Neural crest cell (in vitro differentiated cells): ENCODE measurements around the gene MYH7. TPM values are rescaled to one million over a fixed set of nuclear protein-coding genes. Genes with fewer than 3 reads are reported as not detected.

ENCODE experiments used
- DNase-seq: peaks from one replicate; pipeline ENCODE4 v3.0.0; 2021; ENCODE audit warnings: low read depth, mixed read lengths, low spot score
- H3K27ac Mint-ChIP-seq: one replicate; pipeline ENCODE4 v1.8.0; 2021; ENCODE audit warnings: mild to moderate bottlenecking, mixed read lengths; ENCODE audit not compliant: unreplicated experiment
- H3K27me3 Mint-ChIP-seq: 2 replicates; pipeline ENCODE4 v1.8.0; 2021; ENCODE audit warnings: low read depth, mild to moderate bottlenecking, mixed read lengths
- H3K36me3 Mint-ChIP-seq: 2 replicates; pipeline ENCODE4 v1.8.0; 2021; ENCODE audit warnings: low read depth, mild to moderate bottlenecking, mixed read lengths
- H3K4me1 Mint-ChIP-seq: 2 replicates; pipeline ENCODE4 v1.8.0; 2021; ENCODE audit warnings: mixed read lengths
- H3K4me3 Mint-ChIP-seq: one replicate; pipeline ENCODE4 v1.8.0; 2021; ENCODE audit warnings: mild to moderate bottlenecking, mixed read lengths
- H3K9me3 Mint-ChIP-seq: 2 replicates; pipeline ENCODE4 v1.8.0; 2021; ENCODE audit warnings: mixed read lengths
- total RNA-seq: library from RNA; stranded (reverse); gene quantifications from 2 replicates; pipeline ENCODE4 v1.2.1, GENCODE V29; 2021
- TF ChIP-seq, protein P1 (sequence below): fragments of 200-600 bp; sonication (generic); conservative IDR thresholded peaks from 2 replicates; pipeline ENCODE4 v1.5.0; 2021; ENCODE audit warnings: antibody characterized with exemption, mild to moderate bottlenecking

Gene MYH7
- total RNA-seq, 1 donor from 2014 or later = 0.05 TPM

DNA sequence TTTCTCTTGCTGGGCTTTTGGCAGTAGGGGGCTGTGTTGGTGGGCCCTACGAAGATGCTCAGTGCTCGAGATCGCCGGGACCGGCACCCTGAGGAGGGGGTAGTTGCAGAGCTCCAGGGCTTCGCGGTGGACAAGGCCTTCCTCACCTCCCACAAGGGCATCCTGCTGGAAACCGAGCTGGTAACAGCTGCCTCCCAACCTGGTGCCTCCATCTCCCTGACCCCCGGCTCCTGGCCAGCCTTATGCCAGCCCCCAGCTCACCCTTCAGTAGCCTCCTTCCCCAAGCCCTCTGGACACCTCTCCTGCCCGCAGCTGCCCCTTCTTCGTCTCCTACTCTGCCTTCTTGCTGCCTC, 58.3 kb downstream of the MYH7 start:
- Mint-ChIP-seq H3K4me3 (no peak overlapping the region), H3K36me3 (no peaks in the 10 kb centered on the region), H3K4me1 (peaks cover 17% of the 10 kb centered on the region), H3K9me3 (no peaks in the 10 kb centered on the region), H3K27me3 (no peaks in the 10 kb centered on the region), H3K27ac (peak overlapping the region; percentile 19)
- TF ChIP-seq, protein P1, sequence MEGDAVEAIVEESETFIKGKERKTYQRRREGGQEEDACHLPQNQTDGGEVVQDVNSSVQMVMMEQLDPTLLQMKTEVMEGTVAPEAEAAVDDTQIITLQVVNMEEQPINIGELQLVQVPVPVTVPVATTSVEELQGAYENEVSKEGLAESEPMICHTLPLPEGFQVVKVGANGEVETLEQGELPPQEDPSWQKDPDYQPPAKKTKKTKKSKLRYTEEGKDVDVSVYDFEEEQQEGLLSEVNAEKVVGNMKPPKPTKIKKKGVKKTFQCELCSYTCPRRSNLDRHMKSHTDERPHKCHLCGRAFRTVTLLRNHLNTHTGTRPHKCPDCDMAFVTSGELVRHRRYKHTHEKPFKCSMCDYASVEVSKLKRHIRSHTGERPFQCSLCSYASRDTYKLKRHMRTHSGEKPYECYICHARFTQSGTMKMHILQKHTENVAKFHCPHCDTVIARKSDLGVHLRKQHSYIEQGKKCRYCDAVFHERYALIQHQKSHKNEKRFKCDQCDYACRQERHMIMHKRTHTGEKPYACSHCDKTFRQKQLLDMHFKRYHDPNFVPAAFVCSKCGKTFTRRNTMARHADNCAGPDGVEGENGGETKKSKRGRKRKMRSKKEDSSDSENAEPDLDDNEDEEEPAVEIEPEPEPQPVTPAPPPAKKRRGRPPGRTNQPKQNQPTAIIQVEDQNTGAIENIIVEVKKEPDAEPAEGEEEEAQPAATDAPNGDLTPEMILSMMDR = no peak
- DNase-seq = no peak

- peak within 1 kb of the TSS; percentile 19 for H3K27ac Mint-ChIP-seq
- H3K4me3 Mint-ChIP-seq = peak within 1 kb of the TSS; percentile 19
- no peaks in the 10 kb centered on the region for H3K27me3 Mint-ChIP-seq
- peak; percentile 26 for DNase-seq
- H3K4me1 Mint-ChIP-seq = peaks cover 17% of the 10 kb centered on the region
- no peaks in the 10 kb centered on the region for H3K9me3 Mint-ChIP-seq
- no peaks in the 10 kb centered on the region for H3K36me3 Mint-ChIP-seq
- TF ChIP-seq, protein P1 = no peak
Measured at GRCh38 chr14:23376482-23377197, 58.8 kb downstream of the MYH7 start, which contains the start of gene CMTM5. TSS of gene CMTM5 (plus strand) at chr14:23377046. CDS start at chr14:23377252, 206 bp downstream.

DNA sequence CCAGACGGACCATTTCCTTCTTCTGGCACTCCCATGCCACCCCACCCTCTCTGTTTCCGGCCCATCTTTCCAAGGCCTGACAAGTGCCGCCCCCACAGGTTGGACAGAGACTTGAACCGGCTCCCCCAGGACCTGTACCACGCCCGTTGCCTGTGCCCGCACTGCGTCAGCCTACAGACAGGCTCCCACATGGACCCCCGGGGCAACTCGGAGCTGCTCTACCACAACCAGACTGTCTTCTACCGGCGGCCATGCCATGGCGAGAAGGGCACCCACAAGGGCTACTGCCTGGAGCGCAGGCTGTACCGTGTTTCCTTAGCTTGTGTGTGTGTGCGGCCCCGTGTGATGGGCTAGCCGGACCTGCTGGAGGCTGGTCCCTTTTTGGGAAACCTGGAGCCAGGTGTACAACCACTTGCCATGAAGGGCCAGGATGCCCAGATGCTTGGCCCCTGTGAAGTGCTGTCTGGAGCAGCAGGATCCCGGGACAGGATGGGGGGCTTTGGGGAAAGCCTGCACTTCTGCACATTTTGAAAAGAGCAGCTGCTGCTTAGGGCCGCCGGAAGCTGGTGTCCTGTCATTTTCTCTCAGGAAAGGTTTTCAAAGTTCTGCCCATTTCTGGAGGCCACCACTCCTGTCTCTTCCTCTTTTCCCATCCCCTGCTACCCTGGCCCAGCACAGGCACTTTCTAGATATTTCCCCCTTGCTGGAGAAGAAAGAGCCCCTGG, 59.8 kb downstream of the MYH7 start:
- H3K4me1 Mint-ChIP-seq = peaks cover 17% of the 10 kb centered on the region
- H3K9me3 Mint-ChIP-seq = no peaks in the 10 kb centered on the region
- H3K4me3 Mint-ChIP-seq = no peak overlapping the region
- no peaks in the 10 kb centered on the region for H3K36me3 Mint-ChIP-seq
- TF ChIP-seq, protein P1 = no peak
- no peak for DNase-seq
- no peak overlapping the region for H3K27ac Mint-ChIP-seq
- no peaks in the 10 kb centered on the region for H3K27me3 Mint-ChIP-seq

- Mint-ChIP-seq H3K4me1 (peaks cover 20% of the 10 kb centered on the region), H3K27me3 (no peaks in the 10 kb centered on the region), H3K9me3 (no peaks in the 10 kb centered on the region), H3K36me3 (no peaks in the 10 kb centered on the region), H3K4me3 (no peak overlapping the region), H3K27ac (no peak overlapping the region)
- no peak for DNase-seq
- TF ChIP-seq, protein P1 = no peak
Measured at GRCh38 chr14:23373041-23373440, 62.4 kb downstream of the MYH7 start.

GRCh38 chr14:23372509-23372908, 63.0 kb downstream of the MYH7 start, which contains the start of gene IL25:
TSS of gene IL25 (plus strand) at chr14:23372809.
- TF ChIP-seq, protein P1 = no peak
- H3K27ac Mint-ChIP-seq = no peak within 1 kb of the TSS
- no peak for DNase-seq
- H3K36me3 Mint-ChIP-seq = no peaks in the 10 kb centered on the region
- peaks cover 20% of the 10 kb centered on the region for H3K4me1 Mint-ChIP-seq
- H3K9me3 Mint-ChIP-seq = no peaks in the 10 kb centered on the region
- no peak within 1 kb of the TSS for H3K4me3 Mint-ChIP-seq
- no peaks in the 10 kb centered on the region for H3K27me3 Mint-ChIP-seq
